Endodermal cell (in vitro differentiated cells): ENCODE measurements around the gene AGTPBP1. TPM values are rescaled to one million over a fixed set of nuclear protein-coding genes. Genes with fewer than 3 reads are reported as not detected.

Source experiments
- DNase-seq: peaks from one replicate; pipeline ENCODE4 v3.0.0-alpha.2; 2017
- H3K27ac ChIP-seq: 2 replicates; pipeline ENCODE4 v1.5.1; 2013; ENCODE audit warnings: mild to moderate bottlenecking, low read depth, low read length, moderate library complexity
- H3K27me3 ChIP-seq: 2 replicates; pipeline ENCODE4 v1.6.1; 2013; ENCODE audit warnings: mild to moderate bottlenecking, low read length, moderate library complexity; ENCODE audit not compliant: insufficient read depth, control insufficient read depth, poor library complexity, severe bottlenecking
- H3K36me3 ChIP-seq: 2 replicates; pipeline ENCODE4 v1.7.0; 2013; ENCODE audit warnings: mild to moderate bottlenecking, low read length, moderate library complexity; ENCODE audit not compliant: control insufficient read depth, insufficient read depth
- H3K4me1 ChIP-seq: one replicate; pipeline ENCODE4 v1.7.0; 2013; ENCODE audit warnings: low read length; ENCODE audit not compliant: control insufficient read depth, insufficient read depth
- H3K4me3 ChIP-seq: 2 replicates; pipeline ENCODE4 v1.5.1; 2013; ENCODE audit warnings: mild to moderate bottlenecking, low read length, moderate library complexity
- H3K9ac ChIP-seq: 2 replicates; pipeline ENCODE4 v1.6.1; 2013; ENCODE audit warnings: mild to moderate bottlenecking, low read length, moderate library complexity; ENCODE audit not compliant: poor library complexity, severe bottlenecking; ENCODE audit errors: extremely low read depth
- H3K9me3 ChIP-seq: 2 replicates; pipeline ENCODE4 v1.6.1; 2013; ENCODE audit warnings: mild to moderate bottlenecking, low read length, moderate library complexity; ENCODE audit not compliant: control insufficient read depth
- H3K27ac Mint-ChIP-seq: 2 replicates; pipeline ENCODE4 v1.8.0; 2020; ENCODE audit warnings: mixed read lengths
- H3K27me3 Mint-ChIP-seq: 2 replicates; pipeline ENCODE4 v1.8.0; 2021; ENCODE audit warnings: mild to moderate bottlenecking, mixed read lengths; ENCODE audit not compliant: insufficient read depth
- H3K36me3 Mint-ChIP-seq: 2 replicates; pipeline ENCODE4 v1.8.0; 2020; ENCODE audit warnings: low read depth, mixed read lengths
- H3K4me1 Mint-ChIP-seq: 2 replicates; pipeline ENCODE4 v1.8.0; 2020; ENCODE audit warnings: mixed read lengths
- H3K4me3 Mint-ChIP-seq: 2 replicates; pipeline ENCODE4 v1.8.0; 2020; ENCODE audit warnings: mild to moderate bottlenecking, moderate library complexity, mixed read lengths
- H3K9me3 Mint-ChIP-seq: 2 replicates; pipeline ENCODE4 v1.8.0; 2020; ENCODE audit warnings: mild to moderate bottlenecking, mixed read lengths
- CTCF ChIP-seq: fragments of 200-600 bp; sonication (generic); conservative IDR thresholded peaks from 2 replicates; pipeline ENCODE4 v1.5.0; 2021; ENCODE audit warnings: antibody characterized with exemption, mild to moderate bottlenecking
- WGBS, 2 experiments: methylation state at CpG; one replicate each; pipeline versions ENCODE4 v1.1.5 to v1.1.7; 2013; ENCODE audit warnings: missing lambda C conversion rate in 2 of 2, mixed read lengths in 1 of 2; ENCODE audit not compliant: insufficient coverage in 1 of 2, insufficient read length in 1 of 2; 5-methylcytosine and 5-hydroxymethylcytosine counted together
- total RNA-seq, 2 donors: library from RNA; stranded (reverse); fragmentation: NEBNext Ultra II Directional in 1 of 2; extraction: Animal tissue kit (Norgen Biotek cat#: 25700) in 1 of 2; gene quantifications; 2 replicates in 1 of 2; 3 replicates in 1 of 2; pipeline ENCODE4 v1.2.1, GENCODE V29; 2021

The AGTPBP1 gene
- total RNA-seq, 2 donors from 2014 or later: 45.7 to 54.9 TPM

- H3K36me3 ChIP-seq: peaks cover 10% of the 10 kb centered on the region
- WGBS, 2 experiments: 95 to 96% methylated on average over 2 to 3 of the region's 3 CpGs
- H3K27ac ChIP-seq: no peak overlapping the region
- H3K4me3 ChIP-seq: no peak overlapping the region
- no peak for TF ChIP-seq CTCF
- Mint-ChIP-seq H3K27me3 (no peaks in the 10 kb centered on the region), H3K9me3 (no peaks in the 10 kb centered on the region), H3K27ac (no peak overlapping the region), H3K4me3 (no peak overlapping the region), H3K36me3 (peaks cover 12% of the 10 kb centered on the region), H3K4me1 (peaks cover 6% of the 10 kb centered on the region)
- no peak overlapping the region for H3K9ac ChIP-seq
- H3K27me3 ChIP-seq: no peaks in the 10 kb centered on the region
- H3K4me1 ChIP-seq: no peaks in the 10 kb centered on the region
- DNase-seq: no peak
- no peaks in the 10 kb centered on the region for H3K9me3 ChIP-seq
Measured at GRCh38 chr9:85599540-85600105, 142.1 kb downstream of the AGTPBP1 start.

- Mint-ChIP-seq H3K9me3 (no peaks in the 10 kb centered on the region), H3K4me1 (no peaks in the 10 kb centered on the region), H3K36me3 (peaks cover 10% of the 10 kb centered on the region), H3K27ac (no peak overlapping the region), H3K4me3 (no peak overlapping the region), H3K27me3 (no peaks in the 10 kb centered on the region)
- DNase-seq: no peak
- no peak for TF ChIP-seq CTCF
- H3K4me3 ChIP-seq: no peak overlapping the region
- H3K9me3 ChIP-seq: no peaks in the 10 kb centered on the region
- H3K27ac ChIP-seq: no peak overlapping the region
- WGBS, 2 experiments: 89% methylated on average over 3 of the region's 3 CpGs; no CpG with 5 or more reads in 1 of the 2 experiments
- no peaks in the 10 kb centered on the region for H3K27me3 ChIP-seq
- no peak overlapping the region for H3K9ac ChIP-seq
- no peaks in the 10 kb centered on the region for H3K4me1 ChIP-seq
- H3K36me3 ChIP-seq: peaks cover 10% of the 10 kb centered on the region
Measured at GRCh38 chr9:85594316-85594715, 147.4 kb downstream of the AGTPBP1 start.

GRCh38 chr9:85586684-85587083, 155.1 kb downstream of the AGTPBP1 start:
- 94% methylated on average over 3 of the region's 3 CpGs for WGBS, 2 experiments

More at GRCh38 chr9:85586684-85587083, 155.1 kb downstream of the AGTPBP1 start:
- H3K9ac ChIP-seq: no peak overlapping the region
- Mint-ChIP-seq H3K9me3 (no peaks in the 10 kb centered on the region), H3K4me1 (no peaks in the 10 kb centered on the region), H3K27me3 (no peaks in the 10 kb centered on the region), H3K36me3 (peaks cover 11% of the 10 kb centered on the region), H3K4me3 (no peak overlapping the region), H3K27ac (no peak overlapping the region)
- no peak overlapping the region for H3K4me3 ChIP-seq
- peaks cover 24% of the 10 kb centered on the region for H3K36me3 ChIP-seq
- no peaks in the 10 kb centered on the region for H3K9me3 ChIP-seq
- no peak for DNase-seq
- no peak for TF ChIP-seq CTCF
- H3K4me1 ChIP-seq: no peaks in the 10 kb centered on the region
- no peaks in the 10 kb centered on the region for H3K27me3 ChIP-seq
- no peak overlapping the region for H3K27ac ChIP-seq
